ENCODE data around the gene SUN5. TPM values are rescaled to one million over a fixed set of nuclear protein-coding genes. Genes with fewer than 3 reads are reported as not detected.

The SUN5 gene
- total RNA-seq, 1 donor, result not detected

DNA sequence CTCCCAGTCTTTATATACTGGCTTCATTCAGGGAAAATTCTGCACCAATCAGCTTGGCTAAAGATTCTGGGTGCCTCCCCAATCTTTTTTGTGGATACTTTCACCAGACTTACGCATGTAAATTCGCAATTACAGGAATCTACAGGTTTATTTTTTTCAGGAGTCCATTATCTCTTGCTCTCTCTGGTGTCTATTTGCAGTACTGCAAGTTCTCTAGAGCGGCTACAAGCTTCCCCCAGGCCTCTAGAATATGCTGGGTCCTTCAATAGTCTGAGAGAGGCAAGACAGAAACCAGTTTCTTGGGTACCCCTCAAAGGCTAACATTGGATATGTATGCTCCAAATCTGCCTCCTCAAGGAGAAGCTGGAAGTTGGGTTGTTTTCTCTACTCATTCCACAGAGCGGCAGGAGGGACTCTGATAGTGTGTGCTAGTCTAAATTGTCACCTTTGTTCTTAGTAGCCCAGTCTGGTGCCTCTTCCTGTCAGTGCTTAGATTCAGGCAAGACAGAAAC, 58.5 kb downstream of the SUN5 start:
- no peak overlapping the region for H3K4me3 ChIP-seq (ENCODE audit: insufficient read depth, low read length)
- no peak overlapping the region for H2AFZ ChIP-seq (ENCODE audit: low read length)
- H3K27me3 ChIP-seq (ENCODE audit: insufficient read depth, low read length), result peaks cover 22% of the 10 kb centered on the region
- no peak overlapping the region for H3K27ac ChIP-seq (ENCODE audit: low read depth, low read length)
- no peaks in the 10 kb centered on the region for H3K9me3 ChIP-seq (ENCODE audit: low read depth, low read length)
- H3K4me1 ChIP-seq (ENCODE audit: insufficient read depth, low read length), result no peaks in the 10 kb centered on the region
- TF ChIP-seq, protein P1, sequence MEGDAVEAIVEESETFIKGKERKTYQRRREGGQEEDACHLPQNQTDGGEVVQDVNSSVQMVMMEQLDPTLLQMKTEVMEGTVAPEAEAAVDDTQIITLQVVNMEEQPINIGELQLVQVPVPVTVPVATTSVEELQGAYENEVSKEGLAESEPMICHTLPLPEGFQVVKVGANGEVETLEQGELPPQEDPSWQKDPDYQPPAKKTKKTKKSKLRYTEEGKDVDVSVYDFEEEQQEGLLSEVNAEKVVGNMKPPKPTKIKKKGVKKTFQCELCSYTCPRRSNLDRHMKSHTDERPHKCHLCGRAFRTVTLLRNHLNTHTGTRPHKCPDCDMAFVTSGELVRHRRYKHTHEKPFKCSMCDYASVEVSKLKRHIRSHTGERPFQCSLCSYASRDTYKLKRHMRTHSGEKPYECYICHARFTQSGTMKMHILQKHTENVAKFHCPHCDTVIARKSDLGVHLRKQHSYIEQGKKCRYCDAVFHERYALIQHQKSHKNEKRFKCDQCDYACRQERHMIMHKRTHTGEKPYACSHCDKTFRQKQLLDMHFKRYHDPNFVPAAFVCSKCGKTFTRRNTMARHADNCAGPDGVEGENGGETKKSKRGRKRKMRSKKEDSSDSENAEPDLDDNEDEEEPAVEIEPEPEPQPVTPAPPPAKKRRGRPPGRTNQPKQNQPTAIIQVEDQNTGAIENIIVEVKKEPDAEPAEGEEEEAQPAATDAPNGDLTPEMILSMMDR (IDR thresholded peaks at IDR 0.05; ENCODE audit: extremely low read depth, low read depth, low read length), result peak; percentile 55
- no peaks in the 10 kb centered on the region for H3K36me3 ChIP-seq (ENCODE audit: insufficient read depth, low read length)
- H3K4me2 ChIP-seq (ENCODE audit: insufficient read depth, low read length), result no peak overlapping the region
- no peaks in the 10 kb centered on the region for H3K79me2 ChIP-seq (ENCODE audit: insufficient read depth, low read length)
- H4K20me1 ChIP-seq (ENCODE audit: insufficient read depth, low read length), result no peaks in the 10 kb centered on the region
- DNase-seq (ENCODE audit: insufficient read length, low spot score, missing footprints), result peak; percentile 76

DNA sequence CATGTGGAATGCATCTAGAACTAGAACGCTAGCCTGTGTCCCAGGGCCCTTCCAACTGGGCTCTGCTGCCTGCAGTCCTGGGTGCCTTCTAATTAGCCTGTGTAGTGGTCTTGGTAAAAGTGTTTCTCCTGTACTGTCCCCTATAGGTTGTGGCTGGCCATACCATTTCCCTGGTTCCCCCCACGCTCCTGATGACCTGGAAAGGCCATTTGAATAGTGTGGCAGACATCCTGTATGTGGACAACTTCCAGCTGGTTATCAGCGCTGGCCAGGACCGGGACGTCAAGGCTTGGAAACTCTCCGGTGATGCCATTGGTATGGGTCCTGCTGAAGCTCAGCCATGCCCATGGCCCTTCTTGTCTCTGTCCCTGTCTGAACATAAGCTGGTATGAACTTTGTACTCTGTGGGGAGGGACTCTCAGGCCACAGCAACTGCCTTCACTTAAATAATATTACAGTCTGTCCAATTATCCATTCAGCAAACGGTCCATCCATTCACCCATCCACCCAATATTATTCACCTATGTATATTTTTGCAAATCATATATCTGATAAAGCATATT, 60.7 kb downstream of the SUN5 start:
- H2AFZ ChIP-seq (ENCODE audit: low read length), result no peak overlapping the region
- TF ChIP-seq, protein P1 (IDR thresholded peaks at IDR 0.05; ENCODE audit: extremely low read depth, low read depth, low read length), result no peak
- H3K9me3 ChIP-seq (ENCODE audit: low read depth, low read length), result no peaks in the 10 kb centered on the region
- no peak overlapping the region for H3K4me3 ChIP-seq (ENCODE audit: insufficient read depth, low read length)
- H3K36me3 ChIP-seq (ENCODE audit: insufficient read depth, low read length), result no peaks in the 10 kb centered on the region
- H3K27ac ChIP-seq (ENCODE audit: low read depth, low read length), result no peak overlapping the region
- no peaks in the 10 kb centered on the region for H3K79me2 ChIP-seq (ENCODE audit: insufficient read depth, low read length)
- H3K4me2 ChIP-seq (ENCODE audit: insufficient read depth, low read length), result no peak overlapping the region
- H3K27me3 ChIP-seq (ENCODE audit: insufficient read depth, low read length), result peaks cover 10% of the 10 kb centered on the region
- no peaks in the 10 kb centered on the region for H4K20me1 ChIP-seq (ENCODE audit: insufficient read depth, low read length)
- no peaks in the 10 kb centered on the region for H3K4me1 ChIP-seq (ENCODE audit: insufficient read depth, low read length)
- DNase-seq (ENCODE audit: insufficient read length, low spot score, missing footprints), result no peak

DNA sequence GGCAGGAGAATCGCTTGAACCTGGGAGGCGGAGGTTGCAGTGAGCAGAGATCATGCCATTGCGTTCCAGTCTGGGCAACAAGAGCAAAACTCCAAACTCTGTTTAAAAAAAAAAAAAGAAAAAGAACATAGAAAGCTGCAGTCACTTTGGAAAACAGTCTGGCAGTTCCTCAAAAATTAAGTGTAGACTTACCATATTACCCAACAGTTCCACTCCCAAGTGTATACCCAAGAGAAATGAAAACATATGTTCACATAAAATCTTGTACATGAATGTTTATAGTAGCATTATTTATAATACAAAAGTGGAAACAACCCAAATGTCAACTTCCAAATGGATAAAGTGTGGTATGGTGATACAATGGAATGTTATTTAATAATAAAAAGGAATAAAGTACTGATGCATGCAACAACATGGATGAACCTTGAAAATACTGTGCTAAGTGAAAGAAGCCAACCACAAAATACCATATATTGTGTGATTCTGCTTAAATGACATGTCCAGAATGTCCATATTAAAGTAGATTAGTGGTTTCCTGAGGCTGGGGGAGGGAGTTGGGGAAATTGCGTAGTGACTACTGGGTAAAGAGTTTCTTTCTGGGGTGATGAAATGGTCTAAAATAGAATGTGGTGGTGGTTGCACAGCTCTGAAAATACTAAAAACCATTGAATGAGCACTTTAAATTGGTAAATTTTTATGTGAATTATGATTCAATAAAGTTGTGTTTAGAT, 62.9 kb downstream of the SUN5 start:
- TF ChIP-seq, protein P1 (IDR thresholded peaks at IDR 0.05; ENCODE audit: extremely low read depth, low read depth, low read length), result no peak
- H3K27me3 ChIP-seq (ENCODE audit: insufficient read depth, low read length), result peaks cover 3% of the 10 kb centered on the region
- no peaks in the 10 kb centered on the region for H3K9me3 ChIP-seq (ENCODE audit: low read depth, low read length)
- no peak overlapping the region for H2AFZ ChIP-seq (ENCODE audit: low read length)
- H4K20me1 ChIP-seq (ENCODE audit: insufficient read depth, low read length), result no peaks in the 10 kb centered on the region
- no peak overlapping the region for H3K4me2 ChIP-seq (ENCODE audit: insufficient read depth, low read length)
- H3K79me2 ChIP-seq (ENCODE audit: insufficient read depth, low read length), result no peaks in the 10 kb centered on the region
- H3K36me3 ChIP-seq (ENCODE audit: insufficient read depth, low read length), result no peaks in the 10 kb centered on the region
- no peak overlapping the region for H3K4me3 ChIP-seq (ENCODE audit: insufficient read depth, low read length)
- no peak overlapping the region for H3K27ac ChIP-seq (ENCODE audit: low read depth, low read length)
- H3K4me1 ChIP-seq (ENCODE audit: insufficient read depth, low read length), result no peaks in the 10 kb centered on the region
- no peak for DNase-seq (ENCODE audit: insufficient read length, low spot score, missing footprints)

DNA sequence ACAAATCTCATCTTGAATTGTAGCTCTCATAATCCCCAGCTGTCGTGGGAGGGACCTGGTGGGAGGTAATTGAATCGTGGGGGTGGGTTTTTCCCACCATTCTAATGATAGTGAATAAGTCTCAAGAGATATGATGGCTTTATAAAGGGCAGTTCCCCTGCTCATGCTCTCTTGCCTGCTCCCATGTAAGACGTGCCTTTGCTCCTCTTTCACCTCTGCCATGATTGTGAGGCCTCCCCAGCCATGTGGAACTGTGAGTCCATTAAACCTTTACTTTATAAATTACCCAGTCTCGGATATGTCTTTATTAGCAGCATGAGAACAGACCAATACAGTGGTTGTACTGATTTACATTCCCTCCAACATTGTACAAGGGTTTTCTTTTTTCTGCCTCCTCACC, 69.7 kb downstream of the SUN5 start:
- H3K27me3 ChIP-seq (ENCODE audit: insufficient read depth, low read length), result no peaks in the 10 kb centered on the region
- no peaks in the 10 kb centered on the region for H3K4me1 ChIP-seq (ENCODE audit: insufficient read depth, low read length)
- no peak for DNase-seq (ENCODE audit: insufficient read length, low spot score, missing footprints)
- no peak overlapping the region for H2AFZ ChIP-seq (ENCODE audit: low read length)
- no peak overlapping the region for H3K4me3 ChIP-seq (ENCODE audit: insufficient read depth, low read length)
- H3K27ac ChIP-seq (ENCODE audit: low read depth, low read length), result no peak overlapping the region
- TF ChIP-seq, protein P1 (IDR thresholded peaks at IDR 0.05; ENCODE audit: extremely low read depth, low read depth, low read length), result no peak
- H3K36me3 ChIP-seq (ENCODE audit: insufficient read depth, low read length), result no peaks in the 10 kb centered on the region
- no peaks in the 10 kb centered on the region for H4K20me1 ChIP-seq (ENCODE audit: insufficient read depth, low read length)
- no peak overlapping the region for H3K4me2 ChIP-seq (ENCODE audit: insufficient read depth, low read length)
- no peaks in the 10 kb centered on the region for H3K9me3 ChIP-seq (ENCODE audit: low read depth, low read length)
- H3K79me2 ChIP-seq (ENCODE audit: insufficient read depth, low read length), result no peaks in the 10 kb centered on the region
